NCI-H2196 treated with DMSO at 0.1 percent for 48 hours (cell line): Measurements from ENCODE around the gene PPP2R2D.
A peak's percentile ranks its signal among the peaks of the same experiment; 100 is the strongest.

ENCODE experiments used
- DNase-seq: peaks from one replicate; lab custom pipeline; 2025; ENCODE audit not compliant: unreplicated experiment; lab: John Stamatoyannopoulos, UW

Gene PPP2R2D

DNA sequence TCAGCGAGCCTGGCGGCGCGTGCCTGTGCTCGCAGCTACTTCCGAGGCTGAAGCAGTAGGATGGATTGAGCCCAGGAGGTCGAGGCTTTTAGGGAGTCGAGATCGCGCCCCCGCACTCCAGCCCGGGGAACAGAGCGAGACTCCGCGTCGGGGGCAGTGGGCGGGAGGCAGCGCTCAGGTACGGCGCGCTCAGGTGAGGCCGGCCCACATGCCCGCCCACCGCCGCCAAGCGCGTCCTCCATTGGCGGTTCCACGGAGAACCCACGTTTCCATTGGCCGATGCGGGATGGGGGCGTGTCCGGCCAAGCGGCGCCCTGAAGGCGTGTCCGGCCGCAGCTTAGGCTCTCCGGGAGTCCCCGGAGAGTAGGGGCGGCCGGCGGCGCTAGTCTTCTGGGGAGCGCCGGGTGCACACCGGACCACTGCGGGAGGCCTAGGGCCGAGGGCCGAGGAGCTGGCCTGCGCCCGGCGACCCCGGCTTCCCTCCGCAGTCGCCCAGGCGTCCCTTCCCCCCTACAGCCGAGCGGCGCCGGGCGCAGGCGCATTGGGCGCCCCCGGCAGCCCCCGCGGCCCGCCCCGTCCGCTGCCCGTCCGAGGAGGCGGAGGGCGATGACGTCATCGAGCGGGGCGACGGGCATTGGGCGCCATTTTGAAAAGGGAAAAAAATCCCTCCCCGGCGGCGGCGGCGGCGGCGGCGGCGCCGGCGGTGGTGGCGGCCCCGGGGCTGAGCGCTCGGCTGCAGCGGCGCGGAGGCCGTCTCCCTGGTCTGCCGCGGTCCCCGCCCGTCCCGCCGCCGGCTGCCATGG is at the start of gene PPP2R2D:
TSS of gene PPP2R2D (plus strand) at position 659 of the 803 bp plus-strand sequence. CDS start at position 800, 141 bp downstream.
- peak; percentile 58 for DNase-seq

DNA sequence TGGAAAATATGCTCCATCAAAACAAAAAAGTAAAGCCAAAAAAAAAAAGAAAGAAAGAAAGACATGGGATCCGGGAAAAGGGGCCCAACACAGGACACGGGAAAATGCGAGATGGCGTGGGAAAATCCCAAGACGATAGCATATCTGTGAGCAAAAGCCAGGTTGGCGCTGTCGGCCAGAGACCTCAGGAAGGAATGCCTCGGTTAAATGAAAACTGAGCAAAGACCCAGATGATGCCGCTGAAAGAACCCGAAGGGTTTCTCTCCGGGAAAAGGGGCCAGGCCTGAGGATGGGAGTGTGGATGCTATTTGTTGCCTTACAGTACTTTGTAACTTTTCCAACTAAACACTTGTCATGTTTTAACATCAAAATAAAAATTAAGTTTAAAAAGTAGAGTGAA is 49.5 kb upstream of the PPP2R2D start:
- no peak for DNase-seq

DNA sequence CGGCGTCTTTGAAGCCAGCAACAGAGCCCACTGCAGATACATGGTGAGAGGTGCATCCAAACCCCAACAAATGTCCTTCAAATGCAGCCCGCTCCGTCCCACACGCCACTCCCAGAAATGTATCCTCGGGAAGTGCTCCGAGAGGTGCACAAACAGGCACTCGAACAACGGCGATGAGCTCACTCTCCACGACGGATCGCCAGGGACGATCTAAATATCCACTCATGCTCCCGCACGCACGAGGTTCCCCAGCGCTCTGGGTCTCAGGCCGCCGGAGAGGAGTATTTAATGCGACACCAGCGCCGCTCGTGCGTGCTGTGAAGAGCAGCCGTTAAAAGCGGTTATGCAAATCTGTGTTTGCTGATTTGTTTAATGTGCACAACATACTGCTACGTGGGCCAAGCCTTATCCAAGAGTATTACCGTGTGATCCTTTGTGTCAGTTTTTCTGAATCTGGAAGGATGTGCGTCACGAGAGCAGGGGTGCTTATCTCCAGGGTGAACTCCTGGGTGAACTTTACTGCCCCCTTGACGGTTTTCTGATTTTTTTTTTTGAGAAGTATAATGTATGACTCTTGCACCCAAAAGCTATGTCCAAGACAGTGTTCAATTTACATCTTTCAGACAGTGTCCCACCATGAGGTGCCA is 48.5 kb upstream of the PPP2R2D start:
- DNase-seq: no peak

DNA sequence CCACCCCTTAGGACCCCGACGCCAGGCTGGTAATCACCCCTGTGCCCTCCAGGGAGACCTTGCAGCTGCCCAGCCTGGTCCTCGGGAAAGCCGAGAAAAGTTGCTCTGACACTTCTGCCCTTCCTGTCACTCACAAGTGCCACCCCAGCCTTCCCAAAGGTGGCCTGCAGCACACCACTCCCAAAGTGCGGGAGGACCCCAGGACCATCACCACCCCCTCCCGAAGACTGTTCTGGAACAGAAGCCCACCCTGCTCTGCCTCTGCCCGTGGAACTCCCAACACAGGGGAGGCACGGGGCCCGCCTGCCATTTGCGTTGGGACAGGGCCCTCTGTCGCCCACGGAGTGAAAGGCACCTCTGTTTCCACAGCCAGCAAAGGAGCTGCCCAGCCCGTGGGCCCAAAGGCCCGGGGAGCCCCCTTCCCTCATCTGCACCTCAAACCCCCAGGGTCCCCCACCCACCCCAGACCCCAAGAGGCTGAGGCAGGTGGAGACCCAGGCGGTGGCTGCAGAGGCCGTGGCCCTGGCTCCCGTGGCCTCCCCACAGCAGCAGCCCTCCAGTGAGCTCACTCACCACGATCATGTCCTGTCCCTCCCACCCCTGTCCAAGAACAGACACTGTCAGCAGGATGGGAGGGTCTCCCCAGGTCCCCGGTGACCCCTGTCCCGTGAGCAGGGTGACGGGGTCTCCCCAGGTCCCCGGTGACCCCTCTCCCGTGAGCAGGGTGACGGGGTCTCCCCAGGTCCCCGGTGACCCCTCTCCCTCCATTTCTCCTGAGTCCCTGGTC is 47.8 kb upstream of the PPP2R2D start:
- DNase-seq: no peak

DNA sequence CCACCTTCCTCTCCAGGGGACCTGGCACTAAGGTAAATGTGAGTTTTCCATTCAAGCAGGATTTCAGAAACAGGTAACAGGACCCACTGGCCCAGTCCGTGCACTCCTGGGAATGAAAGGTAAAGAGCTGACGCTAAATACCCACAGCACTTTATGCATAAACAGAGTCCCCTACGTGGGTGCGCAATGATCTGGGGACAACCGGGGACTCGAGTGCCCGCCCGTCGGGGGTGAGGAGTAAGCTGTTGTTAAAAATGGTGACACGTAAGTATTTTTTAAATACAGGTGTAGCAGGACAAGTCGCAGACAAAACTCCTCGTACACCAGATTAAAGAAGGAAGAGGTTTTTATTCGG is 47.2 kb upstream of the PPP2R2D start:
- DNase-seq: no peak

DNA sequence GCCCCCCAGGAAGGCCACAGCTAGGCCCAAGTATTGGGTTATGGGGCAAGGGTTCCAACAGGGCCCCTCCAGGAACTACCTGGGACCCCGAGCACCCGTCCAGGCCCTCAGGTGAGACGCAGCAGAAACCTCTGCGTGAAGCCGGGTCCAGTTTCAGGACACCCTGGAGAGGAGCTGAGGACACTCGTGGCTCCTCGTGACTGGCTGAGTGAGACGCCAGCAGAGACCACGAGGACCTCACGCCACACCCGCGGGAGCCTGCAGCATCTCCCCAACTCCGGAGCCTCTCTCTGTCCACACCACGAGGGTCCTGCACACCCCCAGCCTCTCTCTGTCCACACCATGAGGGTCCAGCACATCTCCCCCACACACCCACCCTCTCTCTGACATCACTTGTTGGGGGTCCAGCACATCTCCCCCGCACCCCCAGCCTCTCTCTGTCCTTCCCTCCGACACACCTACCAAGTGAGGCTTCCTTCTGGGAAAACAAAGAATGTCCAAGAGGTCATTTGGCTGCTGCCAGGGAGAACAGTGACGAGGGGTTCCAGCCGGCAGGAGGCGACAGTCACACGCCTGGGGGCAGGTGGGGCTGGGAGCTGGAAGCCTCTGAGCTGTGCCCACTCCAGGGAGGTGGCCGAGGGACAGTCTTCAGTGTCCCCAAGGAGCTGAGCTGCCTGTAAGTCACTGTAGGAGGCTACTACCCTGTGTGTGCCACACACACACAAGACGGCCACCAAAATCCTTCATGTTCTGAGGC is 46.1 kb upstream of the PPP2R2D start:
- no peak for DNase-seq

DNA sequence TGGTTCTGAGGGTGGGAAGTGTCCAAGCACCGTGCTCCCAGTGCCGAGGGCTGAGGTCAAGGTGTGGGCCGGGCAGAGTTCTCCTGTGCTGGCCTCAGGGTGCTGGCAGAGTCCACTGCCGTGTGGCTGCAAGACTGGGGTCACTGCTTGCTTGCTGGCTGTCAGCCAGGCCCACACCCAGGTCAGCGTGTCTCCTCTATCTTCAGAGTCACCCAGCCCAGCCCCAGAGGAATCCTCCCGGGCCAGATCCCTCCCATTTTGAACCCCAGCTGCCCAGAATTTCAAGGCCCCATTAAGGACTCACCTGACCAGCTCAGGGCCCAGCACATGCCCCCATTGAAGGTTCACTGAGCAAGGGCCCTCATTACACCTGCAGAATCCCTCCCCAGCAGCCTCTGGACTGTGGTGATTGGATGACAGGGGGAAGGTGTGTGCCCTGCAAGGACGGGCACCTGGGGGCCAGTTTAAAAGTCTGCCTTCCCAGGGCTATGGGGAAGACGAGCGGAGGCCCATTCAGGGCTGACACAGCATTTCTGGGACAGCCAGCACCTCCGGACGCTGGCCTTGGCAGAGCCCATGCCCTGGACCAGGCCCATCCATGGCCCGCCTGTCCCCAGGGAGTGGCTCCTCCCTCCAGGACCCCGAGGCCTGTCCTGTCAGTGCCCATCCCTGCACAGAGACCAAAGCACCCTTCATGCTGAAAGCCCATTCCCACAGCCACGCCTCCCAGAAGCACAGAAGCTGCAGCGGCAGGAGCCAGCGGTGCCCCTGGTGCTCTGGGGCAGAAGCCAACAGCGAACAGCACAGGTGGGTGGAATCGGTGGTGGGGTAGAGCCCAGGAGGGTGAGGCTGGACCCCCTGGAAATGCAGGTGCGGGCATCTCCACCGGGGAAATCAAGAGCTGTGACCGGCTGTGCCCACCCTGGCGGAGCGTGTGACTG is 45.1 kb upstream of the PPP2R2D start:
- DNase-seq: no peak

DNA sequence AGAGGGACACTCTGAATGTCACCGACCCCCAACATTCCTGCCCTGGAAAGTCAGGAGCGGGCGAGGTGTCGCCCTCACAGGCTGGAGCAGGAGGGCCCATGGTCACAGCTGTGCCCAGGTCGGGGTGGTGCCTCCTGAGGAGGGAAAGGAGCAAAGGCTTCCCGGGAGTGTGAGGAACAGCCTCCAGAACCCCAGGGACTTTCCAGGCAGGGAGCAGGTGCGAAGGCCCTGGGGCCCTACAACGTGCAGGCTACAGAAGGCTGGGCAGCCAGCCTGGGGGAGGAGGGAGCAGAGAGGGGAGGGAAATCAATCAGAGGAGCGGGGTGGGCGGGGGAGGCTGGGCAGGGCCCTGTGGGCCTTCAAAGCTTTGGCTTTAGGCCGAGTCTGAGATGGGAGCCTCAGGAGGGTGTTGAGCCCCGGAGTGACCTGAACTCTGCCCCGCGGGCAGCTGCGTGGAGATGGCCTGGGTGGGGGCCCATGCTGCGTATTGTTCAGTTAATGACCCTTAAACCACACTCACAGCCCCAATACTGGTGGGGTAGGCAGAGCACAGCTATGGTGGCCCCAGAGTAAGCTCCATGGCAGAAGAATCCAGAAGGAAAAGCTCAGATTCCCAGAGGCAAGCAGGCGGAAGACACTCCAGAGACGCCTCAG is 44.2 kb upstream of the PPP2R2D start:
- no peak for DNase-seq

DNA sequence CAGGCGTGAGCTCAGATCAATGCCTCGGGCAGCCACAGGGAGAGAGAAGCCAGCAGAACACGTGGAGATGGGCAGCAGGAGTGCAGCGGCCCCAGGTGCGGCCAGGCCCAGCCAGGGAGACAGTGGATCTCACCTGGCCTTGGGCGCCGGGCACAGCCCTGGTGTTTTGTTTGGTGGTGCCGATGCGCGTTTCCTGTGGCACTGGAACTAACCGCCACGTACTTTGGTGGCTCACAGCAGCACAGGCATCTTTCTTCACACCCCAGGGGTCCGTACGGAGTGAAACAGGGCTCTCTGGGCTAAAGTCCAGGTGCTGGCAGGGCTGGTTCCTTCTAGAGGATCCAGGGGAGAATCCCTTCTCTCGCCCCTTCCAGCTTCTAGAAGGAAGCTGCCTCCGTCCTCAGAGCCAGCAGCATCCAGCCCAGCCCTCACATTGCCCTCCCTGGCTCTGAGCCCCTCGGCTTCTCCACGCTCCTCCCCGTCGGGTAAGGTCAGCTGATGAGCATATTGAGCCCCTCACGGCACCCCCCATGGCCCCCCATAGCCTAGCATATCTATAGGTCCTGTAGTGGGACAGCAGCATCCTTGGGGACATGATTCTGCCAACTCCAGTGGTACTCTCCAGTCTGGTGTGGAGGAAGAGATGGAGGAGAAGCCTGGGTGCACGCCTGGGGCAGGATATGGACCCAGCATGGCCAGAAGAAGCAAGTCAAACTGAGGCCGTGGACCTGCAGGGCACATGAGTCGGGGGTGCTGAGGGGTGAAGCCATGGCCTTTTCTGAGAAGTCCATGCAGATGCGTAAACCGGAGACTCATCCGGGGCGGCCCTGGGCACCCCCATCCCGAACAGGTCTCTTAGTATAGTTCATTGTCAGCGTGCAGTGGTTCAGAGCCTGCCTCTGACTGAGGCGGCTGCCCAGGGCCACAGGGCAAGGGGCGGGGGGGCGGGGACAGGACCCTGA is 43.4 kb upstream of the PPP2R2D start:
- no peak for DNase-seq

DNA sequence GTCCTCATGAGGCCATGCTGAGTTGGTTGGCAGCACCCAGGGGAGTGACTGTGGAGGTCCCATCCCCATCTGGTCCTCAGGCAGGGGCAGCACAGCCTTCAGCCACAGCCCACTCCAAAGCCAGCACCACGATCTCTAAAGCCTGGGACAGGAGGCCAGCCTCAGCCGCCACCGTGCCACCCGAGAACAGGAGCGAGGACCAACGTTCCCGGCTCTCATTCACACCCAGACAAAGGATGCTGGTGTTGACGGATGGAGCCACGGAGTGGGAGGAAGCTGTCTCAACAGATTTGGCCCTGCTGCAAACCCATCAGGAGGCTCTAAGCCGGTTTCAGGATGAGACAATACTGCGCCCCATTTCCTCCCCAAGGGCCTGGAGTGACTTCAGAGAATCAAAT is 42.7 kb upstream of the PPP2R2D start:
- no peak for DNase-seq

DNA sequence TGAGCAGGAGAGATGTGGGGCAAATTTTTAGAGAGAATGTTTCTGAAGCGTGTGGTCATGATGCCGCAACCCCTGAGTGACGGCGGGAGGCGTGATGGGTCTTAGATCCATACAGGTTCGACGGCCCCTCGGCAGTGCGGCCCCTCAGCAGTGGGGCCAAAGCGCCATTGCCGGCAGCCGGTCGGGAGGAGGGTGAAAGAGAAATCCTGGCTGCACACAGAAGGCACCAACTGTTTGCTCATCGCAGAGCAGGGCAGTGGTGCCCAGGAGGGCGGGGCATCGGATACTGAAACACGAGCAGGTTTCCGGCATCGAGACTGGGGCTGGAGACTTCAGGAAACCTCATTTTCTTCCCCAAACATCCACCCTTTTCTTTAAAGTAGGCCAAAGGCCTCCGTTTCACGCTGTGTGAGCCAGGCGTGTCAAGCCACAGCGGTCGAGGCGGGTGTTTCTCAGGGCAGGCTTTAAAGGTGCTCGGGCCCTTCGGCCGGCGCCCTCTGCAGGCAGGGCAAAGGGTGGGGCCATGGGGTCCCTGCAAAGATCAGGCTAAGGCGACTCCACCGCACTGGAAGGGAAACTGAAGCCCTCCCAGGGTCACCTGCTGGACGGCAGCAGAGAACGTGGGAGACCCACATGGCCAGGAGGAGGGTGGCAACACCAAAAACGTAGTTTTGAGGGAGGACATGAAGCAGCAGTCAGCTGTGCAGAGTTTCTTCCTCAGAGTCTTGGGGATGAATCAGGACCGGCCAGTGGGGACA is 42.0 kb upstream of the PPP2R2D start:
- no peak for DNase-seq

DNA sequence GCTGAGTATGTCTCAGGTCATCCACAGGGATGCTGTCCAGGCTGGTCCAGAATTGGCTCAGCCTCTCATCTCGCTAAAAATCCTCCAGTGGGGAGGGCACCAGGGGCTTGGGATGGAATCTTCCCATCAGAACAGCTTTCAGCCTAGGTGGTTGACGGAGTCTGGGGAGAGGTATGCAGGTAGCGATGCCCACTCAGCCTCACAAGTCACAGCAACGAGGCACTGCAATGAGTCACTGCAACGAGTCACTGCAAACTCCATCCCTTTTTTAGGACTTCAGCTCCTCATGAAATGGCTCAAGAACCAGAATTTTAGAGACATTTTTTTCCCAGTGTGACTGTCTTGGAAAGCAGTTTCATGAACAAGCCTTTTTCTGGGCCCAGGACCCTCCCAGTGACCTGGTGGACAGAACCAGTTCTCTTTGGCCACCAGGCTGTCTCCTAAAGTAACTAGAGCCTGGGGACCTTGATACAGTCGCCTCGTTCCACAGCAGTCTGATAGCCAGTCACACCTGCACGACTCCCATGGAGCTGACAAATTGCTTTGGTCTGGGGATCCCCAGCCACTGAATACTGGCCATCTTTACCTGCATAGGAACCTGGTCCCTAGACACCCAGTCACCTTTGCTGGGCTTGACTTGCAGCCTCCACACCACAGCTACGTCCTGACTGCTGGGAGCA is 41.3 kb upstream of the PPP2R2D start:
- DNase-seq: no peak

DNA sequence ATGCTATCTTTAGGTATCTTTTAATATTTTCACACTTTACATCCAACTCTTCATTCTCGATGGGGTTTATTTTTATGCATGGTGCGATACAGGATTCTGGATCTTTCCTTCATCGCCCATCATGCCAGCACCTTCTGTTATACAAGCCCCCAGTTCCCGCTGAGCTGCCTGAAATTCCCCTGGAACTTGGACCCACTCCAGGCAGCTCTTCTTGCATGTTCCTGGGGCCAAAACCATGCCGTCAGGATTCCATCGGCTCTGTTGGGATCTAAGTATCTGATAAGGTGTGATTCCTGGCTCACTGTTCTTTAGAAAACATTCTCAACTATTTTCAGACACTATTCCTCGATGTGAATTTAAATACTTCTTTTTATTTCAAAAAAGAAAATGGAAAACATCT is 40.5 kb upstream of the PPP2R2D start:
- DNase-seq: no peak

DNA sequence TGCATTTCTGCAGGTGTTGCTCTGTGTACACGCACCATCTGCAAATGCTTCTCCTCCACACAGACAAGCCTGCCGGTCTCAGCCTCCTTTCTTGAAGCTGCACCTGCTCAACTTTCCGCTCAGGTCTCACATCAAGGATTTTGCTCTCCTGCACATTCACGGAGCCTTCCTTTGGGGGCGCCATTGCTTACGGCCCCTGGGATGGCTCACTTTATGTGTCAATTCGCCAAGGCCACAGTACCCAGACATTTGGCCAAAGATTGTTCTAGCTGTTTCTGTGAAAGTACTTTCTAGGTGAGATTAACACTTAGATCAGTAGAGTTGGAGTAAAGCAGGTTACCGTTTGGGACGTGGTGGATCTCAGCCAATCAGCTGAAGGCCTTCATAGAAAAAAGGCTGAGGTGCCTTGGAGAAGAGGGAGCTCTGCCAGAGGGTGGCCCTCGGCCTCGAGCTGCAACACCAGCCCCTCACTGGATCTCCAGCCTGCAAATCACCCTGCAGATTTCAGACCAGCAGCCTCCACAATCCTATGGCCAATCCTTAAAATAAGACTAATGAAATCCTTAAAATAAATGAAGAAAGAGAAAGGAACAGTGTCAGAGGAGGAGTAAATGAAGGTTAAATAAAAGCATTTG is 39.9 kb upstream of the PPP2R2D start:
- DNase-seq: no peak

DNA sequence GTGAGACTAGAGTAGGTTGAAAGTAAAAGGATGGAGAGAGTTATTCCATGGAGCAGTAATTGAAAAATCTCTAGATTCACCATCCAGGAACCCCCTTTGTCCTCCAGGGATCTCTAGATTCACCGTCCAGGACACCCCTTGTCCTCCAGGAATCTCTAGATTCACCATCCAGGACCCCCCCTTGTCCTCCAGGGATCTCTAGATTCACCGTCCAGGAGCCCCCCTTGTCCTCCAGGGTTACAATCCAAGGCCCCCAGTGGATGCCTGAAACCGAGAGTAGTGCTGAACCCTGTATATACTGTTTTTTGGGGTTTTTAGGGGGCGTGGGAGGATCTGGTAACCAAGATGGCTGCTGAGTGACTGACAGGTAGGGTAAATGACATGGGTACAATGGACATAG is 38.3 kb upstream of the PPP2R2D start:
- no peak for DNase-seq

DNA sequence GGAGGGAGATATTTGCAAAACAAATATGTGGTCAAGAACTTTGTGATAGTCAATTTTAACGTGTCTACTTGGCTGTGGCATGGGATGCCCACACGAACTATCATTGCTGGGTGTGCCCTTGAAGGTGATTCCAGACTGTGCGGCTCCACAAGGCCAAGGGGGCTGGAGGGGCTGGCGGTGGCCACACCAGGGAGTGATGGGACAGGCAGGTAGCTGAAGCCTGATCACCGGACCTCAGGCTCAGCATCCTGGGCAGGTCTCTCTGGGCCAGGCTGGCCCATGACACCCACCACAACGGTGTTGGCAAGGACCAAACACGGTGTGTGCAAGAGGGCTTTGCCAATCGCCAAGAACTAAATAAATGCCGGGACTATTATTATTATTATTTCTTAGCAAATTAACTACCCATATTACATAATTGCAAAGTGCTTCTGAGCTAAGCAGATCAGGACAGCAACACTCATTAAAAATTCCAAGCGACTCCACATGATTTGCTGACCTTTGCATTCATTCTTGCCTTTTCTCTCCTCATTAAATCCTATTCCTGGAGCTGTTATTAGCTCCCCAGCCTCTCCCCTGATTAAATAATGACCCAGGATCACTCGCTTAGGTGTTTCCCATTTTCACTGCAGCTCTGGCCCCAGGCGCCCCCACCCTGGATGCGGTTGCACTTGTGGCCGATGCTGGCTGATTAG is 35.4 kb upstream of the PPP2R2D start:
- no peak for DNase-seq
